ENCODE measurements around the gene FAM209A.
A peak's percentile ranks its signal among the peaks of the same experiment; 100 is the strongest.
"Not testable (repeated sequence)": the region's sequence is repeated elsewhere in the genome, so short reads cannot be mapped to it uniquely, and the experiment has no call there.

FAM209A gene, protein sequence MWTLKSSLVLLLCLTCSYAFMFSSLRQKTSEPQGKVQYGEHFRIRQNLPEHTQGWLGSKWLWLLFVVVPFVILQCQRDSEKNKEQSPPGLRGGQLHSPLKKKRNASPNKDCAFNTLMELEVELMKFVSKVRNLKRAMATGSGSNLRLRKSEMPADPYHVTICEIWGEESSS

DNA sequence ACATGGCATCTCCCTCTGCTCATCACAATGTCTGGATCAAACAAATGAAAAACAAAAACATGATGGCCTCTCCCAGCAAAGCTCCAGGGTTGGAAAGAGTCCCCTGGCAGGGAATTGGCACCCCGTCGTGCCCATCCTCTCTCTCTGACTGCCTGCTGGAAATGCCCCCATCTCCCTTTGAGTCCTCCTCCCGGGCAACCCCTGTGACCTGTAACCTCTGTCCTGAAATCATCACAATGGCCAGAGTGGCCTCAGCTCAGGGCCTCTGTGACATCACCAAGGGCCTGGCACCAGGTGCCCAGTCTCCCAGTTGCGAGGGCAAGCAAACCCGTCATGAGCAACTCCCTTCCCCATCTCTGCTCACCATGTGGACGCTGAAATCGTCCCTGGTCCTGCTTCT lies at the start of gene FAM209A:
TSS of gene FAM209A (plus strand) at position 301 of the 400 bp plus-strand sequence. CDS start at position 366, 65 bp downstream.
- not testable (repeated sequence) for DNase-seq (ENCODE audit: low spot score)

DNA sequence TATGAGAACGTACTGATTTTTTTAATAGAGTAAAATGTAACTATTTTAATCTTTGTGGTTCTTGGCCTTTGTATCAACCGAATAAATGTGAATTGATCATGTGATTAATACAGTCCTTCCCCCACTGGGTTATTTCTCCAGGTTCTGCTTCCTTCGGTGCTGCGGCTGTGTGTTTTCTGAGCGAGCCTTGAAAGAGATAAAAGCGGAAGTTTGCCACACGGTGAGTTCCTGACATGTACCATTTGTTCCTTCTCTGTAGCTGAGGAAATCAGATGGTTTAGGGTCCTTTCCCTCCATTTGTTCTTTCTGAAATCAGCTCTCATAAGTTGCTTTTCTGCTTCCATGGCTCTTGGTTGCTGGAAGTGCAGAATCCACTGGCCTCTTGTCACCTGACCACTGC lies 40.6 kb upstream of the FAM209A start:
- DNase-seq (ENCODE audit: low spot score) = no peak

DNA sequence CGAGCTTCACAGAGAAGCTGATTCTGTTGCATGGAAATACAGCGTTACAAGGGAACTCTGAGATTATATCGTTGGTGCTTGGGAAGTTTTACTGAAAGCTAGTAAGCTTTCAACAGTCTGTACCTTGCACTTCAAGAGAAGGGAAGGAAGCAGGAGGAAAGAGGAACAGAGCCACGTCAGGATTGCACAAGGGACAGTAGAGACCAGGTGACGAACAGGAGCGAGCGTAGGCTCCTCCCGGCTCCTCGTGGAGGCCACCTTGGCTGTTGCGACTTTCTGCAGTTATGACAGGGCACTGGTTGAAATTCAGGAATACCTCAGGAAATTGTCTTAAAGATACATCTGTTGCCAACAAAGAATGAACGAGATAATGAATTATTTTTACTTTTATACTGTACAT lies 37.3 kb upstream of the FAM209A start:
- DNase-seq (ENCODE audit: low spot score) = no peak

DNA sequence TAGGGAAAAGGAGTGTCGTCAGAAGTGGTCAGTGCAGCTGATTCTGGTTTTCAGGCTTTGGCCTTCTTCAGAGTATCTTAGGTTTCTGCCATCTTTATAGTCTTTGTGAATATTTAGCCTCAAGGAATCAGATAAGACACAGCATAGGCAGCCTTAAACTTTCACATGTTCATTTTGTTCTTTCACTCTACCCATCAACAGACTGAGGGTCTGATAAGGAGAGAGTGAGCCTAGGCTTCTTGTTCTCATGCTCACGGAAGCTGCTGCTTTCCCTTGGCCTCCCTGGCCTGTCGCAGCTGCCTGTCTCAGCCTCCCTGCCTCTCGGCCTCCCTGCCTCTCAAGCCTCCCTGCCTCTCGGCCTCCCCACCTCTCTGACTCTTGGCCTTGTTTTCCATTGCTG lies 36.0 kb upstream of the FAM209A start:
- DNase-seq (ENCODE audit: low spot score) = no peak

DNA sequence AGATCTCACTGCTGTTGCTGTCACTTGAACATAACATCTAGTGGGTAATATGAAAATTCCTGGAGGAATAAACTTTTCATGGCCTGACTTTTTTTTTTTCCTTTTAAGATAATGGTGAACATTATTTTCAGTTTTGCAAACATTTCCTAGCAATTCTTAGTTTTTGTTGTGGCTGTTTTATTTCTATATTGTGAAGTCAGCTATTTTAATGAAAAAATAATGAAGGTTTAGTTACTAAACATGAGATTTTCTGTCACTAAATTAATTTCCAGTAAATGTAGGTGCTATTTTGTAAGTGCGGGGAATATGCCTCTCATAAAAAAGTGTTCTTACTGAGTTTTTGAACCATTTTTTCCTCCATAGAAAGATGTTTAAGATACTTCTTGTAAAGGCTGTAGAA lies 23.4 kb upstream of the FAM209A start:
- no peak for DNase-seq (ENCODE audit: low spot score)

DNA sequence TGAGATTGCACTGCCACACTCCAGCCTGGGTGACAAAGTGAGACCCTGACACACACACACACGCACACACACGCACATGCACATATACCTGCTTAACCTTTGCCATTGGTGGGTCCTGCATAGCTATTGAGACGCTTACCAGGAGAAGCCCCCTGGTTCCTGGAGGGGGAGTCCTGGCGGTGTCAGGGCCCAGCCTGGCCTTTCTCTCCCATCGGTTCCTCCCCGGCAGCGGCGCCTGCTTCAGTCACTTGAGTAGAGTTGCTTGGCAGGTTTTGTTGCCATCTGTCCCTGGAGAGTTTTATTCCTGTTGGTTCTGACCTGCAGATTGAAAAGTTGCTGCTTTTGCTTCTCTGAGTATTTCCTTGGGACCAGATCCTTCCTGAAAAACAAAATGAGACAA lies 20.6 kb upstream of the FAM209A start:
- DNase-seq (ENCODE audit: low spot score) = no peak

DNA sequence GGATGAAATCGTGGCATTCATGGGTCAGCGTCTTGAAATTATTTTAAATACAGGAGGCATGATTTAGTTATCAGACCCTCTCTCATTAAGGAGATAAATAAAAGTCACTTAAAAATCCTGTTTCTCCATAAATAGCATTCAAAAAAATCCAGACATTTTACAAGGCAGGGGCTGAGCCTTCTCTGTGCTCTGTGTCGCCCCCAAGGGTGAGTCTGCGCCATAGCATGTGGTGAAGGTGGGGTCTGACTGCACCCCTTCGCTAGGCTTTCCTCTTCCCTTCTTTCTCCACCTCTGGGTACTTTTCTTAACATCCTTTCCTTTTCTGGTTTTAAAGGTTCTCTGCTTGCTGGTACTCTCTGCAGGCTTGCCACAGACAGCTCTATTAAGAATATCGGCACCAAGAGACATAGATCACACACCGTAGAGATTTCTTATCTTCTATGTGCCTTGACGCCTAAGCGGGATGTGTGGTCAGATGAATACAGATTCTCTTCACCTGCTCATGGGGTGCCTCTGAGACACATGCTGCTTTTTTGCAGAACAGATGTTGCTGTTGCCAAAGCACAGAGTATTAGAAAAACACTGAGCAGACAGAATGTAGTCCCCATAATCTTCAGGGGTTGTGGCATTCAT lies 20.1 kb upstream of the FAM209A start:
- DNase-seq (ENCODE audit: low spot score) = peak; percentile 30

DNA sequence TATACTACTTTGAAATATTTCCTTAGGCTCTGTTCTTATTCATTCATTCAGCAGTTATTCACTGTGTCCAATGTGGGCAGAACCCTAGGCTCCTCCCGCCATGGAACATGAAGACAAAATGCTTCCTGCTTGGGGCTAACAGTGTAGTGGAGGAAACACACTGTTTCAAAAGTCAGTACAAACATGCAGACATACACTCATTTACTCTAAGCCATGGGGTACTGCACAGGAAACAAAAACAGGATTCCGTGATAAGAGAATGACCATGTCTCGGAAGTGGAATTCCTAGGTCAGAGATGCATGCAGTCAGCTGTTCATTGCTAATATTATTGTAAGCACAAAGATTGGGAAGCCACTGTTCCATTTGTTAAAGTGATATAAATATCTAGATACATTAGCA lies 18.4 kb upstream of the FAM209A start:
- DNase-seq (ENCODE audit: low spot score) = no peak

DNA sequence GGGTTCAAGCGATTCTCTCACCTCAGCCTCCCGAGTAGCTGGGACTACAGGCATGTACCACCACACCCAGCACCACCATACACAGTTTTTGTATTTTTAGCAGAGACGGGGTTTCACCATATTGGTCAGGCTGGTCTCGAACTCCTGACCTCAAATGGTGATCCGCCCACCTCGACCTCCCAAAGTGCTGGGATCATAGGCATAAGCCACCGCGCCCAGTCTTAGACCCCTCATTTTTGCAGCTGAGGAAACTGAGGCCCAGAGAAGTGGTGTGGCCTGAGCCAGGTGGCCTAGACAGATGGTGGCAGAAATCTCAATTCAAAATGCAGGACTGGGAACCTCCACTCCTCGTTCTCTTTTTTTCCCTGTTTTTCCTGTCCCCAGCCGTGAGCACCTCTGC lies 12.6 kb upstream of the FAM209A start:
- DNase-seq (ENCODE audit: low spot score) = no peak

DNA sequence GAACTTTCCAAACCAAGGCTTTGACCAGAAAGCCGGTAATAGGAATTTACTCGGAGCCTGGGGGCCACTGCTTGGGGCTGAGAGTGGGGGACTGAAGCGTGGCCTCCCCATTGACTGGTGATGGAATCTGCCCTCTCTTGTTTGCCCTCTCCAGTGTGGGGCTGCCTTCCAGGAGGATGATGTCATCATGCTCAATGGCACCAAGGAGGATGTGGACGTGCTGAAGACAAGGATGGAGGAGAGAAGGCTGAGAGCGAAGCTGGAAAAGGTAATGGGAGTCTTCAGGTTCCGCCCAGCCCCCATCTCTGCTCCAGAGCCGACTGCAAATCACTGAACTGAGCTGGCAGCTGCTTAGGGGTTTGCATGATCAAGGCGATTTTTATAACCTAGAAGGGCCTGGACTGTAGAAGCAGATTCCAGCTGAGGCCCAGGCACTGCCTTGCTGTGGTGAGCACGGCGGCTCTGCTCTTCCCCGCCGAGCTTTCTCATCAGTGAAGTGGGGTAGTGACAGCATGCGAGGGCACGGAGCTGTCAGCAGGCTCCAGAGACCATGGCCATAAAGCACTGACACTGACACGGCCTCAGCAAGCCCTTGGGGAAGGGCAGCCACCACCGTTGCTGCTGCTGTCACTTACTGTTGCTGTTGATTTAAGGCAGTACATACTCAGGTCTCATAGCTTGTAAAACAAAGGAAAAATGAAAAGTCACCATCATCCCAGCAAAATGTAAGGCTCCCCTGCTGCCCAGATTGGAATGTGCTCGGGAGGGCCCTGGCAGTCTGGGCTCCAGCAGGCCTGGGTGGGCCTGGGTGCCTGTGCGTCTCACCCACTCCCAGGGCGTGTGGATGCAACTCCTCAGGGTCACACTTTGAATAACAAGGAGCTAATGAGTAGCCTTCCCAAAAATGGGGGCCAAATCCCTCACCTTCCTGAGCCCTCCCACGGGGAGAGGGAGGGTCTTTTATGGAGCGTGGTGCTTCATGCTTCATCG lies 11.1 kb upstream of the FAM209A start:
- DNase-seq (ENCODE audit: low spot score) = no peak

DNA sequence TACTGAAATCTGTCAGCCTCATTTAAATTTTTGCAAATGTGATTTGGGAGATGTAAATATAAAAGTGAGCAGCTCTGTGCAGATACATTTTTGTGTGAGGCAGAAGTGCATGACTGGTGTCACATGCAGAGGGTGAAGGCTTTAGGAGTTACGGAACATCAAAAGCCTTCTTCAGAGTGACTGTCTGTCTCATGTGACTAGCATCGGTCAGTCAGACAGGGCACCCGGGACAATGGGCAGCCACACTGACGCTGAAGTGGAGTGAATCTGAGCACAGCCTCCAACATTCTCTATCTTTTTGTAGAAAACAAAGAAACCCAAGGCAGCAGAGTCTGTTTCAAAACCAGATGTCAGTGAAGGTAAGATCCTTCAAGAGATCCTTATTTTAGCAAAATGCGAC lies 7.9 kb upstream of the FAM209A start:
- DNase-seq (ENCODE audit: low spot score) = no peak

DNA sequence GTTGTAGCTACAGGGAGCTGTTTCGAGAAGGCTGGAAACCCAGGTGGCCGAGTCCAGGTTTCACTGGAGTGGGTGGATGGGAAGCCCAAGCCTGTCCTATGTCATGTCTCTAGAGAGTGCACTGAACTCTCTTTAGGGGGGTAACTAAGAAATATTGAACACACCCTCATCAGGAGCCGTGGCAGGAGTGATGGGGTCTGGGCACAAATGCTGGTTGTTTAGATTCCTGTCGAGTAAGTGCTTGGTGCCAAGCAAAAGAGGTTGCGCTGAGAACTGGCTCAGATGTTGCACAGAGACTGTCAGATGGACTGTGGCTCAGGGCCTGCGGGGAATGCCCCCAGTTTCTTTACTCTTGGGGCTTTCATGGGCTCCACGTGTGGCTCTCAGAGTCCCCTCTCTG lies 7.3 kb upstream of the FAM209A start:
- no peak for DNase-seq (ENCODE audit: low spot score)

DNA sequence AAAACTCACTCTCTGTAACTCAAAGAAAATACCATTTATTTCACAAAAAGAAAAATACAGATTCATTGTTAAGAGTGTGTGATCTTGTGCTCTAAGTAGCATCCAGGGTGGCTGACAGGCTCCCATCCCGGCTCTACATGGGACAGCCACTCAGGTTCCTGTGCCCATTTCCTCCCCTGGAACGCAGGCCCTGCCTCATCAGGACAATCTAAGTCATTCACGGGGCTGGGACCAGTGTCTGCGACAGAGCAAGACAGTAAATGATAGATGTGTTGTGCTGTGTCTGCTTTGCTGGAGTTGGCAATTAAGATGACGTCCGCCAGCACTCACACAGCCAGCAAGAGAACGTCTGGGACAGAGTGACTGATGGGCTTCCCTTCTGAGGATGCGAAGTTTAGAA lies 6.9 kb upstream of the FAM209A start:
- no peak for DNase-seq (ENCODE audit: low spot score)

DNA sequence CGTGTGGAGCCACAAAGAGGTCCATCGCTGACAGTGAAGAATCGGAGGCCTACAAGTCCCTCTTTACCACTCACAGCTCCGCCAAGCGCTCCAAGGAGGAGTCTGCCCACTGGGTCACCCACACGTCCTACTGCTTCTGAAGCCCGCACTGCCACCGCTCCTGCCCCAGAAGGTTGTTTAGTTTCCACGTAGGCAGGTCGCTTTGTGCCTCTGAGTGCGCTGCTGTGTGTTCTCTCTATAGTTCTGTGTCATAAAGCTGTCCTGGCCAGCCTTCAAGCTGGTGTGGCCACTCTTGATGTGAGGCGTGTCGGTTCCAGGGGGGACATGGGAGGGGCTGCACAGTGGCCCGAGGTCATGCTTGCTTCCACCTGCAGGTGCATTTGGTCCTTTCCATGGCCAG lies 6.4 kb upstream of the FAM209A start:
- no peak for DNase-seq (ENCODE audit: low spot score)

DNA sequence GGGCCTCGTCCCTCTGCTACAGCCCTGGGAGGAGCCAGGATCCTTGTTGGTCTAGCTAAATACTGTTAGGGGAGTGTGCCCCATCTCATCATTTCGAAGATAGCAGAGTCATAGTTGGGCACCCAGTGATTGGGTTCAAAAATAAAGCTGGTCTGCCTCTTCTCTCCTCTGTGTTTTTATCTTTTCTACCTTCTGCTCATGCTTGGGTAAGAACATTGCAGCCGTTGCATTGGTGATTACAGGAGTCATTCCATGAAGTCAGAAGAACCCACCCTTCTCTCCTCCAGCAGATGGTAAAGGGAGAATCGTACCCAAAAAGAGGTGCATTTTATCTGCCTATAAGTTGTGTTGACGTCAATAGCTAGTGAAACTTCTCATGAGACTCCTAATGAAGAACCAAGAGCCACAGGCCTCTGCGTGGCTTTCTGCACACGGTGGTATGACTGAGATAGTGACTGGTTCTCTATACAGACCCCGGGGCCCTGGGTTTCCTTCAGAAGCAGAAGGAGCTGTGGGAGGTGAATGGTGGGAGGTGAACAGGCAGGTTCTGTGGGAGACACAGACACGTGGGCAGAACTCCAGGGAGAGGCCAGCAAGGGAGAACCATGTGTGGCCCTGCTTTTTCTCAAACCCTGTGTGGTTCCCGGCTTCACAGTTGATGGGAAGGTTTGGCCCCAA lies 5.7 kb upstream of the FAM209A start:
- DNase-seq (ENCODE audit: low spot score) = no peak

DNA sequence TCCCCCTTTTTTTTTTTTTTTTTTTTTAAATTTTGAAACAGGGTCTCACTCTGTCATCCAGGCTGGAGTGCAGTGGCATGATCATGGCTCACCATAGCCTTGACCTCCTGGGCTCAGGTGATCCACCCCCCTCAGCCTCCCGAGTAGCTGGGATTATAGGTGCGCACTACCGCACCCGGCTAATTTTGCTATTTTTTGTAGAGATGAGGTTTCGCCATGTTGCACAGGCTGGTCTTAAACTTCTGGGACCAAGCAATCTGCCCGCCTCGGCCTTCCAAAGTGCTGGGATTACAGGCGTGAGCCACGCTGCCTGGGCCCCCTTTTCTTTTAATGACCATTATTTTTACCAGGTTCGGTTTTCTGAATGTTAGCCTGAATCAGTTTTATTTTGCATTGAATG lies 5.0 kb upstream of the FAM209A start:
- no peak for DNase-seq (ENCODE audit: low spot score)

DNA sequence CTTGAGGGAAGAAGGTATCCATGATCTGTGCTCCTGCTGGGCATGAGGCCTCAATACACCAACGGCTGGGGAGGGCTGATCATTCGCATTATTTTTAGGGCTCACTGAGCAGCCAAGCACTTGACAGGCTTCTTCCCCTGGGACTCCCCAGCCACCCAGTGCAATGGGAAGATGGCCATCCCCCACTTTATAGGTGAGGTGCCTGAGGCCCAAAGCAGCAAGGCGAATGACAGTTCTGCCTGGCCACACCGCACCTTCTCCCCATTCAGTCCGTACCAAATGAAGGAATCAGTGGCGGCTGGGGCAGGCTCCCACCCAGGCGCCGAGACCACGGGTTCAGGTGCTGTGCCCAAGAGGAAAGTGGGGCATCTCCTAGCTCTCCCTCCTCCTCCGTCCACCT lies 4.4 kb upstream of the FAM209A start:
- DNase-seq (ENCODE audit: low spot score) = no peak

DNA sequence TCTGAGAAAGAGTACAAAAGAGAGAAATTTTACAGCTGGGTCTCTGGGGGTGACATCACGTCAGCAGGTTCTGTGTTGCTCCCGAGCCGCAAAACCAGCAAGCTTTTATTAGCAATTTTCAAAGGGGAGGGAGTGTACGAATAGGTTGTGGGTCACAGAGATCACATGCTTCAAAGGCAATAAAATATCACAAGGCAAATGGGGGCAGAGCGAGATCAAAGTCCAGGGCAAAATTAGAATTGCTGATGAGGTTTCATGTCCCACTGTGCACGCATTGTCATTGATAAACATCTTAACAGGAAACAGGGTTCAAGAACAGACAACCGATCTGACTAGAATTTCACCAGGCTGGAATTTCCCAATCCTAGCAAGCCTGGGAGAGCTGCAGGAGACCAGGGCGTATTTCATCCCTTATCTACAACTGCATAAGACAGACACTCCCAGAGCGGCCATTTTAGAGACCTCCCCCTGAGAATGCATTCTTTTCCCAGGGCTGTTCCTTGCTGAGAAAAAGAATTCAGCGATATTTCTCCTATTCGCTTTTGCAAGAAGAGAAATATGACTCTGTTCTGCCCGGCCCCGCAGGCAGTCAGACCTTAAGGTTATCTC lies 3.7 kb upstream of the FAM209A start:
- not testable (repeated sequence) for DNase-seq (ENCODE audit: low spot score)

DNA sequence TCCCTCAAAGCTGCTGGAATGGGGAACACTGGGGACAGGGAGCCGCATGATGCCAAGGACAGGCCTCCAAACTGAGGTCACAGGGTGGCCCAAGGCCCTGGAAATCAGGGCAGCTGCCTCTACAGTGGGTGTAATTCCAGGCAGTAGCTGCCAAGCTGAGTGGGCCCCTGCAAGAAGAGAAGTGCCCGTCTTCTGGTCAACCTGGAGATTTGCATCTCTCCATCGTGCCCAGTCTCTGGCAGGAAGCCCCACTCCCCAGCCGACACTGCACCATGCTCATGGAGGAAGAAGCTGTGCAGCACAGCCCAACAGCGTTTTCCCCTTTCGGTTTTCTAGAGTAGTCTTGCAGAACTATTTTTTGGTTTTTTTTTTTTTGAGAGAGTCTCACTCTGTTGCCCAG lies 2.2 kb upstream of the FAM209A start:
- DNase-seq (ENCODE audit: low spot score) = no peak

DNA sequence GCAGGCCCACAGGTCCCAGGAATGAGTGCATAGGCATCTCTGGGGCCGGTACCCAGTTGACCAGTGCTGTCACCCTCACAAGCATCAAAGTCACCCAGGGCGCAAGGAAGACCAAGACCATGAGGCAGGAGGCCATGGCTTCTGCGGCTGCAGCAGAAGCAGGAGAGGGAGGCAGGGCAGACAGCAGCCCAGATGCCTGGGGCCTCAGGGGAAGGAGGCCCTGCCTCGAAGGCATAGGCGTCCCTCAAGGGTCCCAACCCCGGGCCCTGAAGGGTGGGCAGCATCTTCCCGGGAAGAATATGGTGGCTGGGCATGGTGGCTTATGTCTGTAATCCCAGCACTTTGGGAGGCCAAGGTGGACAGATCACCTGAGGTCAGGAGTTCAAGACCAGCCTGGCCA lies 3.0 kb downstream of the FAM209A start:
- no peak for DNase-seq (ENCODE audit: low spot score)

DNA sequence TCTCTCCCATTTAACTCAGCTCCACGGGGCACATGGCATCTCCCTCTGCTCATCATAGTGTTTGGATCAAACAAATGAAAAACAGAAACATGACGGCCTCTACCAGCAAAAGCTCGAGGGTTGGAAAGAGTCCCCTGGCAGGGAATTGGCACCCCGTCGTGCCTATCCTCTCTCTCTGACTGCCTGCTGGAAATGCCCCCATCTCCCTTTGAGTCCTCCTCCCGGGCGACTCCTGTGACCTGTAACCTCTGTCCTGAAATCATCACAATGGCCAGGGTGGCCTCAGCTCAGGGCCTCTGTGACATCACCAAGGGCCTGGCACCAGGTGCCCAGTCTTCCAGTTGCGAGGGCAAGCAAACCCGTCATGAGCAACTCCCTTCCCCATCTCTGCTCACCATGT lies 8.4 kb downstream of the FAM209A start, which contains the start of gene FAM209B:
TSS of gene FAM209B (plus strand) at position 301 of the 400 bp plus-strand sequence. CDS start at position 397, 96 bp downstream.
- not testable (repeated sequence) for DNase-seq (ENCODE audit: low spot score)

DNA sequence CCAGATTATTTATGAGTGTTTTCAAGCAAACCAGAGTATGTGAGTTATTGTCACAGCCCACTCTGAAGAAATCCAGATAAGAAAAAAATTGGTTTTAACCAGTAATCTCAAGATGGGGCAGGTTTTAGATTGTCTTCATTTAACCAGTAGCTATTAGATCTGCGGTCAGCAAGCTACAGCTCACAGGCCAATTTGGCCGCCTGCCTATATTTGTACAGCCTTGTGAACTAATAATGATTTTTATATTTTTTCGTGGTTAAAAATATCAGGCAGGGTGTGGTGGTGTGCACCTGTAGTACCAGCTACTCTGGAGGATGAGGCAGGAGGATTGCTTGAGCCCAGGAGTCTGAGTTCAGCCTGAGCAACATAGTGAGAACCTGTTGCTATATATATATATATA lies 13.5 kb downstream of the FAM209A start:
- no peak for DNase-seq (ENCODE audit: low spot score)

Measured in GM03348 (cell line).